Tongue (tissue), 2 donors: ENCODE results near the gene KCTD19. TPM values are rescaled to one million over a fixed set of nuclear protein-coding genes. Genes with fewer than 3 reads are reported as not detected.
A peak's percentile ranks its signal among the peaks of the same experiment; 100 is the strongest.

Experiments used
- DNase-seq: peaks from one replicate; pipeline ENCODE4 v3.0.0-alpha.2; 2015
- total RNA-seq: library from RNA; depleted of rRNA; stranded (reverse); fragments of >200 nt; gene quantifications from one replicate; pipeline ENCODE4 v1.2.3, GENCODE V29; 2014

KCTD19 gene
- total RNA-seq, 1 donor from 2014 or later, result 0.10 TPM

DNA sequence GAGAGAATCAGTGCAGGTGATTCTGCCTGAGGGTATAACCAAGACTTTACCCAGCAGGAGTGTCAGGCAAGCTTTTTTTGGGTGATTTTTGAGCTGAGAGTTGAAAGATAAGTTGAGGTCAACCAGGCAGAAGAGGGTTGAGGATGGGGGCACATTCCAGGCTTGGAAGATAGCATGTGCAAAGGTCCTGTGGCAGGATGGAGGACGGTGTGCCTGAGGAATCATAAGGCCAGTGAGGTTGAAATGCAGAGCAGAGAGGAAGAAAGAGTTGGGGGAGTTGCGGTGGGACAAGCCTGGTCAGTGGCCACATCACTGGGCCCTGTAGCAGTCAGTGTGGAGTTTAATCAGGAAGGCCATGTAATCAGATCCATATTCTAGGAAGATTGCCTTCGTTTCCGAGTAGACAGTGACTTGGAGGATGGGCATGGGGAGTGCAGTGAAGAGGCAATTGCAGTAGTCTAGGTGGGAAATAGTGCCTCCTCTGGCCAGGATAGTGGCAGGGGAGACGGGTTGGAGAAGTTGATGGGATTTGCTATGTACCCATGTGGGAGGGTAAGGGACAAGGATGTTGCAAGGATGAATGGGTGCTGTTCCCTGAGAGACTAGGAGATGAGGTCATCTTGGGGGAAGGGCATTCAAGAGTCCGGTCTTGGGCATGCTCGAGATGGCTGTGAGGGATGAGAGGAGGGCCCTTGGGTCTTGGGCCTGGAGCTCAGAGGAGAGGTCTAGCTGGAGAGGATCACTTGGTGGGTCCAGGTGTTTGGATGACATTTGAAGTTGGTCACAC, 43.3 kb downstream of the KCTD19 start:
- no peak for DNase-seq

DNA sequence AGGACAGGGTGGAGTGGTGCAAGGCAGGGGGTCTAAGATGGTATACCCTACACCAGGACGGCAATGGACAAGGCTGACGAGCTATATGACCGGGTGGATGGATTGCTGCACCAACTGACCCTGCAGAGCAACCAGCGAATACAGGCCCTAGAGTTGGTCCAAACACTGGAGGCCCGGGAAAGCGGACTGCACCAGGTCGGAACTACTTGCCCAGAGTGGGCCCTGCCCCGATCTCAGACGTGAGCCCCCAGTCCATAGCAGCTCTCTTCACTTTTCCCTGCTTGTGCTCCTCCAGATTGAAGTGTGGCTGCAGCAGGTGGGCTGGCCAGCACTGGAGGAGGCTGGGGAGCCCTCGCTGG, 44.1 kb downstream of the KCTD19 start:
- no peak for DNase-seq

DNA sequence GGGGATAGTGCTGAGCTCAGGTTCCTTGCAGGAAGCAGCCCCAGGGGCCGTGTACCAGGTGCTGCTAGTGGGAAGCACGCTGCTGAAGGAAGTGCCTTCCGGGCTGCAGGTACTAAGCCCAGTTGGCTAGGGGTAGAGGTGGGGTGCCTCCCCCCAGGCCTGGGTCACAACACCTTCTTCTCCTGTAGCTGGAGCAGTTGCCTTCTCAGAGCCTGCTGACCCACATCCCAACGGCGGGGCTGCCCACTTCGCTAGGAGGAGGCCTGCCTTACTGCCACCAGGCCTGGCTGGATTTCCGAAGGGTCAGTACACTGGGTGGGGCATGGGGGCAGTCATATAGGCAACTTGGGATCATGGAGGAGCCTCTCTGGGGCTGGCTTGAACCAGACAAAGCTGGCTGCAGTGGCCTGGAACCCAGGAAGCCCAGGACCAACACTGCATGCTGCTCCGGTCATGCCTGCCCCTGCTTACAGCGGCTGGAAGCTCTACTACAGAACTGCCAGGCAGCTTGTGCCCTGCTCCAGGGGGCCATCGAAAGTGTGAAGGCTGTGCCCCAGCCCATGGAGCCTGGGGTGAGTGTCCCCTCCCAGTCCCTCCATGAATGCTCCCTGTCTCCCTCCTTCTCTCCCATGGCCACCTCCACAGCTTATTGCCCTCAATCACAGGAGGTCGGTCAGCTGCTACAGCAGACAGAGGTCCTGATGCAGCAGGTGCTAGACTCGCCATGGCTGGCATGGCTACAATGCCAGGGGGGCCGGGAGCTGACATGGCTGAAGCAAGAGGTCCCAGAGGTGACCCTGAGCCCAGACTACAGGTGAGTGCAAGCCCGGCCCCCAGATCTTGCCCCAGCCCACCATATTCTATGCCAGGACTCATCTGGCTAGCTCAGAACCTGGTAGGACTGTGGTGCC, 44.8 kb downstream of the KCTD19 start:
- no peak for DNase-seq

DNA sequence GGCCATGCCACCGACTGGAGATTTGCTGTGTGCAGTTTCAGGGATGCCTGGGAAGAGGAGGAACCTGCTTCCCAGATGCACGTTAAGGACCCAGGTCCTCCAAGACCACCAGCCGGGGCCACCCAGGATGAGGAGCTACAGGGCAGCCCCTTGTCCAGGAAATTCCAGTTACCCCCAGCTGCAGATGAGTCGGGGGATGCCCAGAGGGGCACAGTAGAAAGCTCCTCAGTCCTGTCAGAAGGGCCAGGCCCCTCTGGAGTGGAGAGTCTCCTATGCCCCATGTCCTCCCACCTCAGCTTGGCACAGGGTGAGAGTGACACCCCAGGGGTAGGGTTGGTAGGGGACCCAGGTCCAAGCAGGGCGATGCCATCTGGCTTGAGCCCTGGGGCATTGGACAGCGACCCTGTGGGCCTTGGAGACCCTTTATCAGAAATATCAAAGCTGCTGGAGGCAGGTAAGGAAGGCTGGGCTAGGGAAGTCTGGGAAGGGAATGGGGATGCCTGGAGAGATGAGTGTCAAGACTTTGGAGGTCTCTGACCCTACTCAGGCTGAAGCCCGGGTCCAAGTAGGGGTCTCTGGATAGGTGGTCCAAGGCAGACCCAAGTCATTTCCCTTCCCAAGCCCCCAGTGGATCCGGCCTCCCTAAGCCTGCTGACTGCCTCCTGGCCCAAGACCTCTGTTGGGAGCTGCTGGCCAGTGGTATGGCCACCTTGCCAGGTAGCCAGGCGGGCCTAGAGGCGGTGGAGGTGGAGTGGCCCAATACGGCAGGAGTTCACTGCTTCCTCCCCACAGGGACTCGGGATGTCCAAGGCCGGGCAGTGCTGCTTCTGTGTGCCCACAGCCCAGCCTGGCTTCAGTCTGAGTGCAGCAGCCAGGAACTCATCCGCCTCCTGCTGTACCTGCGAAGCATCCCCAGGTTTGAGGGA, 46.2 kb downstream of the KCTD19 start:
- DNase-seq, result no peak

DNA sequence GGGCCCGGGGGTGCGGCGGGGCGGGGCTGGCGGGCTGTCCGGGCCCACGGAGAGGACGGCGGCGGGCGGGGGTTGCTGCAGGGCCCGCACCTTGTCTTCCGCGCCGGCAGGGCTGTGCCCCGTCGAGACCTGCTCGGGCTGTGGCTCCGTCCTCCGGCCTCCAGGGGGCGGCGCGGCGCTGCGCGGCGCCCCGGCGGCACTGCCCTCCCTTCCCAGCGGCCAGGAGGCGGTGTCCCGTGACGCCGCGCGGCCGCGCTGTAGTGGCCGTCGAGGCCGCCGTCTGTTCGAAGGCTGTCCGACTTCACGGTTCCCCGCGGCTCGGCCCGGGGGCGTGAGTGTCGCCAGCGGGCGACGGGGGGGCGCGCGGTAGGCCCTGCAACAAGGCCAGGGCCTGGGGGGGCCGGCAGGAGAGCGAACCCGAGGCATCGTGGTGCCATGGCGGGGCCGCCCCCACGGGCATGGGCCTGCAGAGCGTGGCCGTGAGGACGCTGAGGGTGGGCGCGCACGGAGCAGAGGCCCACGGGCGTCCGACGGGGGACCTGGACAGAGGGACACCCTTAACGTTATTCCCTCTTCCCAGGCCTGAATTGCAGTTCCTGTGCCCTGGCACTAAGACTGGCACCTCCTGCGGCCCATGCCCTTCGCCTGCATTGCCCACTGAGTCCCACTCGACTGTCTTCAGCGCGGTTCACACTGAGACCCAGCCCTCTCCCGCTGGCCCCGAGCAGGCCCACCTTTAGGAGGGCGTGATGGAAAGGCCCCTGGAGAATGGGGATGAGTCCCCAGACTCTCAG, 47.0 kb downstream of the KCTD19 start, which contains the start of gene PLEKHG4:
PLEKHG4 (plus strand) TSS at position 237 of the 794 bp plus-strand sequence; CDS start at position 750, 513 bp downstream.
- DNase-seq, result peak; percentile 85

DNA sequence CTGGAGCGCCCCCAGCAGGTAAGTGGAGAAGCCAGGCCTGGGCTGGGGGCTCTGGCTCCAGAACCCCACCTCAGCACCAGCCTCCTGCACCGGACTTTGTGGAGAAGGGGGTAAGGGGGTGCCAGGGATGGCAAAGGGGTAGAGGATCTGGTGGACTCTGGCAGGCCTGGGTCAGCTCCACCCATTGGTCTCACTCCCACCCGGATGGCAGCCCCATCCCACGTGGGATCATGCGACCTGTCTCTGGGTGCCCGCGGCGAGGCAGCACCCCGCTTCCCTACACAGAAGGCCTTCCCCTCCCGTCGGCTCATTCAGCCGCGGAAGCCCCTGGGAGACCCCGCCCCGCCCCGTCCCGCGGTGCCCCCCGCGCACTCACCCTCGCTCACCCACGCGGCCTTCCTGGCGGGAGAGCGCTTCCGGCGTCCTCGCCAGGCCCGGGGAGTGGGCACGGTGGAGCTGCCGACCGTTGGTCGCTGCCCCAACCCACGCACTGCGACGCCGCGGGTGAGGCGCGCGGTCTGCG, 47.7 kb downstream of the KCTD19 start:
- DNase-seq, result no peak

DNA sequence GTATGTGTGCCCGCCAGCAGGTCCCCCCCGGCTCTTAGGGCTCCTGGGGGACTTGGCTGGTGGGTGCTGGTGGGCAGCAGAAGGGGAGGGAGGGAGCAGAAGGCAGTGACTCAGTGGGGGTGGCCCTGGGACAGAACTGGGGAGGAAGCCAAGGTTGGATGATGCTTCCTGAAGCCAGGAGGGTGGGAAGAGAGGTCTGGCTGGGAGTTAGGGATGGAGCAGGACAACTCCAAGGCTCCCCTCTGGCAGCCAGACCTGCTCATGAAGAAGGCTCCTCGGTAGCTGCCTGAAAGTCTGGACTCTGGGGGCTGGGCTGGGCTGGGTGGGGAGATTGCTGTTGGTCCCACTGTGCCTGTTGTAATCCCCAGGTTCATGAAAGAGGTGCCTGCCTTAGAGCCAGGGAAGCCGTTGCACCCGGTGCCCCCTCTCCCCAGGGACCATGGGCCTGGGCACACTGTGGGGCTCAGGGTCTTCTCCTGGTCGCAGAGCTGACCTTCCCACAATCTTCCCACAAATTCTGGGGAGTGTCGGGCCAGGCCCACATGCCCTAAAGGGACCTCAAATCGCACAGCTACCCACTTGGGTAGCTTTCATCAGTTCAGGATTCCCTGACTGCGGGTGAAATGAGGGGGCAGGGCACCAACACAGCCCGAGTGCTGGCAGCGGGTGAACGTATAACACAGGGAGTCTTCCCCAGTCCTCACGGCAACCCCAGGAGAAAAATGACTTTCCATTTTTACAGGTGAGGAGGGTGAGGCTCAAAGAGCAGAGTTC, 48.4 kb downstream of the KCTD19 start:
- DNase-seq, result no peak

DNA sequence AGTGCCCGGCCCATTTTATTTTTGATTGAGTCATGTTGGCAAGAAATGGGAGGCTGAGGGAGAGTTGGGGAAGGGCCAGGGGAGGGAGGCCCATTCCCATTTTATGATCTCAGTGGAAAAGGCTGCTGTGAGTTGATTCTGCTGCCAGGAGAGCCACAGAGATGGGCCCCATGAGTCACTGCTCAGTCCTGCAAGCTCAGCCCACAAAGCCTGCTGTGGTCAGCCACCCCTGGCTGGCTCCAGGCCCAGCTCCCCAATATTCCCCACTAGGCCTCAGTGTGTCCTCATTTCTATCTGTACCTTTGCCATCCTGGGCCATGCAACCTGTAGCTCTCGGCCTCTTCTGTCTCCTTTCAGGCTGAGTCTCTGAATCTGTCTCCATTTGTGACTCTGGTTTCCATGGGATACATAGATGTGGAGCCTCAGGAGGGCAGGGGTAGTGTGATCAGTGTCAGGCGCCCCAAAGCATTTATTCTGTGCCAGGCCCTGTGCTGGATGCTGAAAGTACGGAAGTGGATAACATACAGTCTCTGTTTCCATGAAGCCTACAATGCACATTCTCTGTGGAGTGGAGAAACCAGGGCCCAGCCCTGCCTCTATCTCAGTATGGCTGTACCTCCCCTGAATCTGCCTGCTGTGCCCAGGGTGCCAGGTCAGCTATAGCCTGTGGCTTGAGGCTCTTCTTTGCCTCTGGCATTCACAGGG, 49.1 kb downstream of the KCTD19 start:
- DNase-seq, result no peak

DNA sequence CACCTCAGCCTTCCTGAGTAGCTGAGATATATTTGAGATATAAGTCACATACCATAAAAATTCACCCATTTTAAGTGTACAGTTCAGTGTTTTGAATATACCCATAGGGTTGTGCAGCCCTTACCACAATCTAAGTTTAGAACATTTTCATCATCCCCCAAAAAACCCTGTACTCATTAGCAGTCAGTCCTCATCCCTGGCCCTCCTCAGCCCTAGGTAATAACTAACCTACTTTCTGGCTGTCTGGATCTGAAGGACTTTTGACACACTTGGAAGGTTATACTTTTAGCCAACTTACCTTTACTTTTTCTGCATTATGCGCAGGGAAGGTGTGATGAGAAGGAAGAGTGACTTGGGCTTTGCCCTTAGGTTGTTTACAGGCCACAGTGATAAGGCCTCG, 51.2 kb downstream of the KCTD19 start:
- DNase-seq, result no peak

DNA sequence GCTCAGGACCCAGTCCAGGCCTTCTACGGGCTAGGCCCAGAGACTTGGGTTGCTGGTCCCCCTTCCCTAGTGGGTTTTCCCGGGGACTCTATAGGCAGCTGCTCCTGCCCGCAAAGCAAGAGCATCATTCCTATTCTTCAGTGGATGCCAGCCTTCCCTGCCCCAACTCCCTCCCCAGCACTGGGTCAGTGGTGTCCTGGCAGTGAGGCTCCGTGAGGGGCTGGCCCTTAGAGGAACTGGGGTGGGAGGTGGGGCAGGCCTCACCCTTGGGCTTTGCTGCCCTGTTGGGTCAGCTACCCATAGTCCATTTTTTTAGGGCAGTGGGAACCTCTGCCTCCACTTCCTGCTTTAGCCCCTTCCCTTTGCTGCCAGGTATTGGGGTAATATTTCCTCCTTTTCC, 55.1 kb downstream of the KCTD19 start:
- DNase-seq, result no peak

DNA sequence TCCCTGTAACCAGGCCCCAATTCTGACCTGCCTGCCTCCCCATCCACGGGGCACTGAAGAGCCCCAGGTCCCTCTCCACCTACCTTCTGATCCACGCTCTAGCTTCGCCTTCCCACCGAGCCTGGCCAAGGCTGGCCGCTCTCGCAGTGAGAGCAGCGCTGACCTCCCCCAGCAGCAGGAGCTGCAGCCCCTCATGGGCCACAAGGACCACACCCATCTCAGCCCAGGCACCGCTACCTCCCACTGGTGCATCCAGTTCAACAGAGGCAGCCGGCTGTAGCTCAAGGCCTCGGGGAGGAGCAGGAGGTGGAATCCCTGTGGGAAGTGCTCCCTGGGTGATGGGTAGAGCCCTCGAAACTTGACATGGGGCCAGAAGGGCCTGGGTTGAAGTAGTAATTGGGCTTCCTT, 55.6 kb downstream of the KCTD19 start:
- no peak for DNase-seq

DNA sequence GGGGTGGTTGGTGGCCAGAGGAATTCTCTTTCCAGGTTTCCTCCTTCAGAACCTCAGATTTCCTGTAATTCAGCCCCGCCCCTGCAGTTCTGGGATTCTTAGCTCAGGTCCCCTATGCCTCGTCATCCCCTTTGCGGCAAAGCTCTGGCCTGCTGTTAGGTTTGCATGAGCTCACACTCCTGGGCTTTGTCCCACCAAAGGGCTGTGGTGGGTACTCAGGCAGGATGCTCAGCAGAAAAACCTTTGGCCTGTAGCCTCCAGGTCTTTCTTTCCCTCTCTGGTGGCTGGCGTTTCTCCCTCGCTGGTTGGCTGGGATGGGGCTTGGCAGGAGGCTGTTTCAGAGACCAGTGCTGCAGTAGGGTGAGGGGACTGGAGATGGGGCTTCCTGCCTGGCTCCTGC, 56.8 kb downstream of the KCTD19 start:
- no peak for DNase-seq

DNA sequence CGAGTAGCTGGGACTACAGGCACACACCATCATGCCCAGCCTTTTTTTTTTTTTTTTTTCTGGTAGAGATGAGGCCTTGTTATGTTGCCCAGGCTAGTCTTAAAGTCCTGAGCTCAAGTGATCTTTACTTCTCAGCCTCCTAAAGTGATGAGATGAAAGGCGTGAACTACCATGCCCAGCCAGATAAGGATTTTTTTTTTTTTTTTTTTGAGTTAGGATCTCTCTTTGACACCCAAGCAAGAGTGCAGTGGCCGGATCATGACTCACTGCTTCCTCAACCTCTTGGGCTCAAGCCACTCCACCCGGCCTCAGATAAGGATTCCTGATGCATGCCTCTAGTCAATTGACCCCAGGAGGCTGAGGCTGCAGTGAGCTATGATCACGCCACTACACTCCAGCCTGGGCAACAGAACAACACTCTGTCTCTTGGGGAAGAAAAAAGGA, 58.4 kb downstream of the KCTD19 start:
- DNase-seq, result no peak

DNA sequence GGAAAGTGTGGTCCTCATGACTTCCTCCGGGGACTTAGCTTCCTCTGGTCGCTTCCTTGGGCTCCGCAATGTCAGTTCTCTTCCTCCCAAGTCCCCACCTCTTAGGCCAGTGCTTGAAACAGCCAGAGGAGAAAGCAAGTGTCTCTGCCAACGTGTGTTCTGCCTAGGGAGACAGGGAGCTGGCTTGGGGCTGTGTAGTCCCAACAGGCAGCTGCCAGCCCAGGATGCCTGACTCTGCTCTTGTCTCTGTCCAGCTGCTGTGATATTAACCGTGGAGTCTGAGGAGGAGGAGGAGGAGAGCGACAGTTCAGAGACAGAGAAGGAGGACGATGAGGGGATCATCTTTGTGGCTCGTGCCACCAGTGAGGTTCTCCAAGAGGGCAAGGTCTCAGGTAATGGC, 60.7 kb downstream of the KCTD19 start:
- no peak for DNase-seq

DNA sequence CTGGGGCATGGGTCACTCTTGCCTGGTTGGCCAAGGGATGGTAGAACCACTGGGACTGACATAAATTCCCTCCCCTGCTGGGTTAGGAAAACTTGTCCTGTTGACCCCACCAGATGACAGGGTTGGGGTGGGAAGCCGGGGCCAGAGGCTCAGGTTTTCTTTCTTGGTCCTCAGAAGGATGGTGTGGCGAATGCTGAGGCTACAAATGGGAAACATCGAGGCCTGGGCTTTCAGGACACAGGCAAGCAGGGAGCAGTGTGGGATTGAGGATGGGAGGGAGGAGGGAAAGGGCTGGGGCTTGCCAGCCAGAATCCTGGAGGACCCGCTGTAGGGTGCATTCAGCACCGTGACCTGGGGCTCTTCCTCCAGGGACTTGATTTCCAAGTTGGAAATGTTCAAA, 61.7 kb downstream of the KCTD19 start:
- DNase-seq, result no peak

DNA sequence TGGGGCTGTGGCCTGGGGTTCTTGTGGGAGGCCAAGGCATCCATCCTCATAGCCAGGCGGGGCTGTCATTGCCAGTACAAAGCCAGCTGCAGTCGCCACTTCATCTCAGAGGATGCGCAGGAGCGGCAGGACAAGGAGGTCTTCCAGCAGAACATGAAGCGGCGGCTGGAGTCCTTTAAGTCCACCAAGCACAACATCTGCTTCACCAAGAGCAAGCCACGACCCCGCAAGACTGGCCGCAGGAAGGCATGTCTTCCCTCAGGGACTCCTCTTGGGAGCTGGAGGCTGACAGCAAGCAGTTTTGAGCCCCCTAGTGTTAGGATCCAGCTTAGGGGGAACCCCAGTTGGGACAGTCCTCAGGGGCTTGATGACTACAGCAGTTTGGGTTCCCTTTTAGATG, 62.3 kb downstream of the KCTD19 start:
- DNase-seq, result no peak

DNA sequence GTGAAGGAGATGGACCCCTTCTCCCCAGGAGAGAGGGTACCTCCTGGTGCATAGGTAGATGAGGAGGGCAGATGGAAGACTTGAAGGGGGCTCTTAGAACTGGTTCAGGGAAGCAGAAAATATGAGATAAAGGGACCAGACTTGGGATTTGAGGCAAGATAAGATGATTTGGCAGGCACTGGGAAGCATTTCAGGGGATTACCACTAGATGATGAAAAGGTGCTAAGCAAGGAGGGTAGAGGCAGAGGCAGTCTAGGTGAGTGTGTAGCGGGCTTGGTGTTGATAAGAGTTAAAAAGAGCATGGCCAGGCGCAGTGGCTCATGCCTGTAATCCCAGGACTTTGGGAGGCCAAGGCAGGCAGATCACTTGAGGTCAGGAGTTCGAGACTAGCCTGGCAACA, 63.3 kb downstream of the KCTD19 start:
- DNase-seq, result no peak

DNA sequence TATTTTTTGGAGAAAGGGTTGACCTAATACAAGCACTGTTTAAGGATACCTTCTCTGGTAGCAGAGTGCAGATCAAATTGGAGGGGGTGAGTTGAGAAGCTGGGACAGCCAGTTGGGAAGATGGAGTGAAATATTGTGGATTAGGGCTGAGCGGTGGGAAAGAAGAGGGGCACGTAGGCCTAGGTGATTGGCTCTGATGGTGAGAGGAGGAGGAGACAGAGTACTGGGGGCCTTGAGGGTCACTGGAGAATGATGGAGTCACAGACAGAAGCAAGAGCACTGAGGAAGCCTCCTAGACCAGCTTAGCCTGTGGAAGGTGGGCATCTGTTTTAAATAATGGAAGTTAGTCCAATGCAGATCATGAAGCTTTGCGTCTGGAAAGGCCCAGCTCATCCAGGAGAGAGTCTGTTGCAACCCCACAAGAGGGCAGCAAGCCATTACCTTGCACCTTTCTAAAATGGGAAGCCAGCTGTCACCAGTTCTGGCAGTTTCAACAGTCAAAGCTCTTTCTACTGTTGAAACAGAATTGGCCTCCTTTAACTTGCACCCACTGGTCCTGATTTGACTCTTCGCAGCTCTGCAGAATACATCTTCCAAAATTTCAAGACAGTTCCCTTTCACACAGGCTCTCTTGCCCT, 66.0 kb downstream of the KCTD19 start:
- peak; percentile 62 for DNase-seq

DNA sequence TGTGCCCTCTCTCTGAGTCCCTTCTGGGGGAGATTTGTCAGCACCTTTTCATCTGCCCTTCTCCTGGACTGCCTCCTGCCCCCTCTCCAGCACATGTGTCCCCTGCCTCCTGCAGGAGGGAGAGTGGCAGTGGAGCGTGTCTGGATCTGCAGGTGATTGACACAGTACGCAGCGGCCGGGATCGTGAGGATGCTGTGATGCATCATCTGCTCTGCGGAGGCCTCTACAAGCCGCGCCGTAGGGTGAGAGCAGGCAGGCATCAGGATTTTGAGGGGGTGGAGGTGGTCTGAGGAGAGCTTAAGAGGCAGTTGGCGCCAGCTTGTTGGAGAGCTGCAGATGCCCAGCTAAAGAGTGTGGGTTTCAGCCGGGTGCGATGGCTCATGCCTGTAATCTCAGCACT, 66.8 kb downstream of the KCTD19 start:
- no peak for DNase-seq
